Measurements from ENCODE around the gene FOXP1. TPM values are rescaled to one million over a fixed set of nuclear protein-coding genes. Genes with fewer than 3 reads are reported as not detected.
A peak's percentile ranks its signal among the peaks of the same experiment; 100 is the strongest.

The FOXP1 gene
- total RNA-seq, 4 donors from 2014 or later, result 54.2 to 152 (median 129) TPM

GRCh38 chr3:71109241-71109976 lies 474.1 kb downstream of the FOXP1 start:
- TF ChIP-seq CTCF (IDR thresholded peaks at IDR 0.05) (no peak), POLR2A (IDR thresholded peaks at IDR 0.05) (no peak)
- H3K36me3 ChIP-seq, result no peaks in the 10 kb centered on the region
- no peaks in the 10 kb centered on the region for H3K4me1 ChIP-seq
- H3K27me3 ChIP-seq, result no peaks in the 10 kb centered on the region
- no peaks in the 10 kb centered on the region for H3K9me3 ChIP-seq
- no peak for DNase-seq
- intact Hi-C loops (cut with DNase I; ENCODE audit: low total_unique reads), result no loop called here
- no peak overlapping the region for H3K4me3 ChIP-seq
- H3K27ac ChIP-seq, result peak overlapping the region in 1 of 2 donors; percentile 7

GRCh38 chr3:71107926-71108325 lies 475.6 kb downstream of the FOXP1 start:
- Histone ChIP-seq H3K4me3 (no peak overlapping the region), H3K9me3 (no peaks in the 10 kb centered on the region), H3K36me3 (no peaks in the 10 kb centered on the region), H3K4me1 (peaks cover 0 to 6% of the 10 kb centered on the region in 2 donors), H3K27me3 (no peaks in the 10 kb centered on the region), H3K27ac (peak overlapping the region in 1 of 2 donors; percentile 29)
- TF ChIP-seq CTCF (IDR thresholded peaks at IDR 0.05), result no peak
- no peak for TF ChIP-seq POLR2A (IDR thresholded peaks at IDR 0.05)
- intact Hi-C loops (cut with DNase I; ENCODE audit: low total_unique reads), result no loop called here
- DNase-seq, result no peak

- H3K36me3 ChIP-seq, result no peaks in the 10 kb centered on the region
- no peak for TF ChIP-seq POLR2A (IDR thresholded peaks at IDR 0.05)
- TF ChIP-seq CTCF (IDR thresholded peaks at IDR 0.05), result no peak
- peaks cover 0 to 12% of the 10 kb centered on the region in 2 donors for H3K4me1 ChIP-seq
- no peak for DNase-seq
- no peak overlapping the region for H3K27ac ChIP-seq
- no peaks in the 10 kb centered on the region for H3K27me3 ChIP-seq
- H3K4me3 ChIP-seq, result no peak overlapping the region
- no peaks in the 10 kb centered on the region for H3K9me3 ChIP-seq
- intact Hi-C loops (cut with DNase I; ENCODE audit: low total_unique reads), result no loop called here
Measured at GRCh38 chr3:71104976-71105375, 478.6 kb downstream of the FOXP1 start.

- Histone ChIP-seq H3K27me3 (no peaks in the 10 kb centered on the region), H3K4me1 (peaks cover 0 to 12% of the 10 kb centered on the region in 2 donors), H3K4me3 (no peak overlapping the region), H3K36me3 (no peaks in the 10 kb centered on the region), H3K27ac (no peak overlapping the region), H3K9me3 (no peaks in the 10 kb centered on the region)
- intact Hi-C loops (cut with DNase I; ENCODE audit: low total_unique reads), result no loop called here
- TF ChIP-seq POLR2A (IDR thresholded peaks at IDR 0.05) (no peak), CTCF (IDR thresholded peaks at IDR 0.05) (no peak)
- DNase-seq, result no peak
Measured at GRCh38 chr3:71104556-71104955, 479.0 kb downstream of the FOXP1 start.

- intact Hi-C loops (cut with DNase I; ENCODE audit: low total_unique reads), result no loop called here
- no peak overlapping the region for H3K4me3 ChIP-seq
- H3K27me3 ChIP-seq, result no peaks in the 10 kb centered on the region
- no peak overlapping the region for H3K27ac ChIP-seq
- no peaks in the 10 kb centered on the region for H3K9me3 ChIP-seq
- peaks cover 0 to 12% of the 10 kb centered on the region in 2 donors for H3K4me1 ChIP-seq
- H3K36me3 ChIP-seq, result no peaks in the 10 kb centered on the region
- no peak for DNase-seq
- TF ChIP-seq POLR2A (IDR thresholded peaks at IDR 0.05) (no peak), CTCF (IDR thresholded peaks at IDR 0.05) (no peak)
Measured at GRCh38 chr3:71104121-71104541, 479.4 kb downstream of the FOXP1 start.

Measured in uterus (tissue), 4 donors.